OCI-LY7 (cell line): ENCODE data around the gene LAMA3. TPM values are rescaled to one million over a fixed set of nuclear protein-coding genes. Genes with fewer than 3 reads are reported as not detected.

Source experiments
- BruUV-seq: library from RNA; stranded (reverse); fragments of 400-500 nt; replicated peaks from 2 replicates; lab custom pipeline; 2021; lab: Mats Ljungman, UMichigan
- CTCF ChIA-PET: fragments of 300-600 bp; sonication (Branson Sonifier 250); formaldehyde crosslinking; loops from one replicate; lab custom pipeline; 2022; ENCODE audit warnings: antibody characterized with exemption; ENCODE audit not compliant: unreplicated experiment; lab: Charles Lee
- POLR2A ChIA-PET: fragments of 300-600 bp; sonication (Branson Sonifier 250); formaldehyde crosslinking; loops from one replicate; lab custom pipeline; 2022; ENCODE audit warnings: antibody characterized with exemption; lab: Charles Lee
- DNase-seq: peaks from one replicate; pipeline ENCODE4 v3.0.0-alpha.2; 2015; ENCODE audit warnings: low spot score
- H2AFZ ChIP-seq: fragments of 200-600 bp; sonication (generic), shearing (Covaris generic); 2 replicates; pipeline ENCODE4 v1.6.1; 2014; ENCODE audit warnings: mild to moderate bottlenecking, antibody characterized with exemption, low read length, moderate library complexity
- H3K27ac ChIP-seq: fragments of 200-600 bp; sonication (generic); 2 replicates; pipeline ENCODE4 v1.5.1; 2014; ENCODE audit warnings: mixed run types, low read depth, mild to moderate bottlenecking, moderate library complexity, low read length, inconsistent platforms; ENCODE audit not compliant: poor library complexity, severe bottlenecking
- H3K36me3 ChIP-seq: fragments of 200-600 bp; sonication (generic); 2 replicates; pipeline ENCODE4 v1.6.1; 2014; ENCODE audit warnings: mild to moderate bottlenecking, antibody characterized with exemption, low read length, moderate library complexity, mixed read lengths; ENCODE audit not compliant: insufficient read depth
- H3K4me1 ChIP-seq: fragments of 200-600 bp; sonication (generic); 2 replicates; pipeline ENCODE4 v1.5.1; 2014; ENCODE audit warnings: mild to moderate bottlenecking, low read length; ENCODE audit not compliant: insufficient read depth, poor library complexity, severe bottlenecking
- H3K4me2 ChIP-seq: fragments of 200-600 bp; sonication (generic); 2 replicates; pipeline ENCODE4 v1.6.1; 2014; ENCODE audit warnings: mild to moderate bottlenecking, low read length
- H3K4me3 ChIP-seq: fragments of 200-600 bp; sonication (generic); 2 replicates; pipeline ENCODE4 v1.5.1; 2014; ENCODE audit warnings: mild to moderate bottlenecking, low read depth, low read length; ENCODE audit not compliant: poor library complexity, severe bottlenecking
- H3K79me2 ChIP-seq: fragments of 200-600 bp; sonication (generic); 2 replicates; pipeline ENCODE4 v1.6.1; 2016; ENCODE audit warnings: low read depth, mild to moderate bottlenecking, low read length, moderate library complexity, mixed read lengths; ENCODE audit not compliant: insufficient read depth
- H3K9me2 ChIP-seq: fragments of 200-600 bp; sonication (generic); 2 replicates; pipeline ENCODE4 v1.6.1; 2016; ENCODE audit warnings: mild to moderate bottlenecking, low read length, mixed read lengths; ENCODE audit not compliant: insufficient read depth
- H3K9me3 ChIP-seq: fragments of 200-600 bp; sonication (generic); 2 replicates; pipeline ENCODE4 v1.6.1; 2014; ENCODE audit warnings: mild to moderate bottlenecking, mixed run types, low read length, mixed read lengths
- H4K20me1 ChIP-seq: fragments of 200-600 bp; sonication (generic); 2 replicates; pipeline ENCODE4 v1.6.1; 2014; ENCODE audit warnings: mild to moderate bottlenecking, antibody characterized with exemption, low read length, moderate library complexity, mixed read lengths; ENCODE audit not compliant: insufficient read depth
- EZH2phosphoT487 ChIP-seq: fragments of 200-600 bp; sonication (generic); IDR thresholded peaks from 2 replicates; pipeline ENCODE4 v1.6.1; 2018; ENCODE audit warnings: low read depth, borderline replicate concordance, mild to moderate bottlenecking, mixed run types, antibody characterized with exemption, low read length, moderate library complexity, mixed read lengths
- intact Hi-C: fragments of 100-400 bp; cut with micrococcal nuclease; formaldehyde crosslinking; loops from one replicate; pipeline ENCODE4 v1.10.0; 2022; ENCODE audit not compliant: unreplicated experiment
- total RNA-seq, 2 experiments: library from RNA; depleted of rRNA in 1 of 2; stranded (reverse); fragments of >200 nt in 1 of 2; shearing (Covaris generic) in 1 of 2; gene quantifications; 2 replicates each; pipeline ENCODE4 v1.2.3, GENCODE V29; 2014 to 2022
- TF ChIP-seq, protein P1 (sequence below): fragments of 200-600 bp; sonication (generic); conservative IDR thresholded peaks from 2 replicates; pipeline ENCODE4 v1.5.1; 2014; ENCODE audit warnings: mild to moderate bottlenecking, antibody characterized with exemption, low read length, moderate library complexity, mixed read lengths

LAMA3 gene
- total RNA-seq, 2 experiments from 2014 or later = 0.16 to 1.6 TPM

DNA sequence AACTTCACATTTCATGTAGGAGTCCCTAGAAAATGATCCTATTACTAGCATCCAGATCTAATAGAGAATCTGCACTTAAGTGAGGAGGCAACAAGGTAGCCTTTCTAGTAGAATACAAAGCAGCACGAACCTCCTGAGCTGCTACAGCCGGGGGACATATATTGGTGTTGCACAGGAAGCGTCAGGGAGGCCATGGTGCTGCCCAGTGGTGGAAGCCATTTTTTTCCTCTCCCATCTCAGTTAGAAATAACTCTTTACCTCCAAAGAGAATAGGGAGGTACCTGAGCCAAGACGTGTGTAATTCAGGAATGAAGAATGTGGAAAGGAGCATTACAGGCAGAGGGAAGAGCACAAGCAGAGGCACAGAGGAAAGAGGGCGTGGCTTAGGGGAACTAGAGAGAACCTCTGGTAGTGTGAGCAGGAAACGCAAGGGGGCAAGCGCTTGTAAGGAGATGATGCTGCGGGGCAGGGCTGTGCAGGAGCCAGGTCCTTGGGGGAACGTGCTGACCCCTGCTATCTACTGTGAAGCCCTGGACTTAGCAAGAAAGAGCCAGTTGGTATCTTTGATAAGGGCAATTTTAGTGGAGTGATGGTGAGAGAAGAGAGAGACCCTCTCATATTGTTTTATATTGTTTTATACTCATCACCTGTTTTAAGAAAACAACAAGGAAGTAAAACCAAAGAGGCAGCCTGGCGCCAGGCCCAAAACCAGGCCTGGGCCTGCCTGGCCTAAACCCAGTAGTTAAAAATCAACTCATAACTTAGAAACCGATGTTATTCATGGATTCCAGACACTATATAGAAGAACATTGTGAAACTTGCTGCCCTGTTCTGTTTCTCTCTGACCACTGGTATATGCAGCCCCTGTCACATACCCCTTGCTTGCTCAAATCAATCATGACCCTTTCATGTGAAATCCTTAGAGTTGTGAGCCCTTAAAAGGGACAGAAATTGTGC, 275.3 kb downstream of the LAMA3 start:
- Histone ChIP-seq H3K4me1 (peaks cover 14% of the 10 kb centered on the region), H3K9me3 (no peaks in the 10 kb centered on the region), H3K4me3 (no peak overlapping the region), H3K9me2 (no peaks in the 10 kb centered on the region), H3K79me2 (no peaks in the 10 kb centered on the region), H4K20me1 (no peaks in the 10 kb centered on the region), H3K27ac (no peak overlapping the region), H3K4me2 (peak overlapping the region; percentile 13; the same call in 1 of the 2 replicates), H2AFZ (peak overlapping the region; percentile 68), H3K36me3 (no peaks in the 10 kb centered on the region)
- DNase-seq = peak; percentile 34
- CTCF ChIA-PET = no interaction called here
- BruUV-seq = no TSS peak
- TF ChIP-seq, protein P1, sequence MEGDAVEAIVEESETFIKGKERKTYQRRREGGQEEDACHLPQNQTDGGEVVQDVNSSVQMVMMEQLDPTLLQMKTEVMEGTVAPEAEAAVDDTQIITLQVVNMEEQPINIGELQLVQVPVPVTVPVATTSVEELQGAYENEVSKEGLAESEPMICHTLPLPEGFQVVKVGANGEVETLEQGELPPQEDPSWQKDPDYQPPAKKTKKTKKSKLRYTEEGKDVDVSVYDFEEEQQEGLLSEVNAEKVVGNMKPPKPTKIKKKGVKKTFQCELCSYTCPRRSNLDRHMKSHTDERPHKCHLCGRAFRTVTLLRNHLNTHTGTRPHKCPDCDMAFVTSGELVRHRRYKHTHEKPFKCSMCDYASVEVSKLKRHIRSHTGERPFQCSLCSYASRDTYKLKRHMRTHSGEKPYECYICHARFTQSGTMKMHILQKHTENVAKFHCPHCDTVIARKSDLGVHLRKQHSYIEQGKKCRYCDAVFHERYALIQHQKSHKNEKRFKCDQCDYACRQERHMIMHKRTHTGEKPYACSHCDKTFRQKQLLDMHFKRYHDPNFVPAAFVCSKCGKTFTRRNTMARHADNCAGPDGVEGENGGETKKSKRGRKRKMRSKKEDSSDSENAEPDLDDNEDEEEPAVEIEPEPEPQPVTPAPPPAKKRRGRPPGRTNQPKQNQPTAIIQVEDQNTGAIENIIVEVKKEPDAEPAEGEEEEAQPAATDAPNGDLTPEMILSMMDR = no peak
- no peak for TF ChIP-seq EZH2phosphoT487
- intact Hi-C loops = no loop called here
- POLR2A ChIA-PET = no interaction called here

DNA sequence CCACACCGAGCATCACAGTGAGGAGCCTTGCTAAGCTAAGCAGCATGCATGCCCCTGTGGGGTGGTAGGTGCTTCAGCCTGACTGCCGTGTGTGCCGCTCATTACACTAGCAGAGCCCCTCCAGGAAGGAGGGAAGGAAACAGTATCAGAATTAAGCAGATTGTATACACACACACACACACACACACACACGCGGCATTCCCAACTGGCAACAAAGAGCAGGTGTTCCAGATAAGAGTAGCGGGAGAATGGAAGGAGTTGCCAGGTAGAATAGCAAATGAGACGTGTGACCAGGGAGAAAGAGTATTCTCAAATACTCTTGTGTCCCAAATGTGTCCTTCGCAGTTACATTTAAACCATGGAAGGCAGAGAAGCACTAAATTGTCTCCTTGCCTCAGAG, 277.7 kb downstream of the LAMA3 start:
- Histone ChIP-seq H3K4me1 (peaks cover 27% of the 10 kb centered on the region), H3K79me2 (no peaks in the 10 kb centered on the region), H3K36me3 (no peaks in the 10 kb centered on the region), H3K4me2 (peak overlapping the region; percentile 35), H3K4me3 (no peak overlapping the region), H3K9me3 (no peaks in the 10 kb centered on the region), H3K9me2 (no peaks in the 10 kb centered on the region), H4K20me1 (no peaks in the 10 kb centered on the region), H2AFZ (peak overlapping the region; percentile 70; the same call in 1 of the 2 replicates), H3K27ac (no peak overlapping the region)
- POLR2A ChIA-PET = interaction anchor here (1.2 to 1.4 kb wide), 2 partner anchors 31 to 33 kb away, joined by 3 to 11 read pairs; no protein-coding TSS in a partner anchor
- CTCF ChIA-PET = interaction anchor here (1.4 kb wide), 1 partner anchor 9 kb away, joined by 3 read pairs; no protein-coding TSS in a partner anchor
- DNase-seq = no peak
- no peak for TF ChIP-seq EZH2phosphoT487
- TF ChIP-seq, protein P1 = no peak
- intact Hi-C loops = no loop called here
- no TSS peak for BruUV-seq
